Ishikawa (cell line): ENCODE data around the gene SPATA7.

Experiments
- CEBPB ChIP-seq: IDR thresholded peaks from 2 replicates; pipeline ENCODE4 v1.6.1; 2012
- CREB1 ChIP-seq: IDR thresholded peaks from 2 replicates; pipeline ENCODE4 v1.6.1; 2012; ENCODE audit warnings: low read depth
- EP300 ChIP-seq: IDR thresholded peaks from 2 replicates; pipeline ENCODE4 v1.6.1; 2012; ENCODE audit warnings: borderline replicate concordance
- FOXM1 ChIP-seq: IDR thresholded peaks from 2 replicates; pipeline ENCODE4 v1.6.1; 2012; ENCODE audit warnings: low read depth, borderline replicate concordance
- REST ChIP-seq: IDR thresholded peaks from 2 replicates; pipeline ENCODE4 v1.6.1; 2012; ENCODE audit warnings: low read depth, mild to moderate bottlenecking
- TAF1 ChIP-seq: IDR thresholded peaks from 2 replicates; pipeline ENCODE4 v1.6.1; 2012; ENCODE audit warnings: low read depth, mild to moderate bottlenecking

DNA sequence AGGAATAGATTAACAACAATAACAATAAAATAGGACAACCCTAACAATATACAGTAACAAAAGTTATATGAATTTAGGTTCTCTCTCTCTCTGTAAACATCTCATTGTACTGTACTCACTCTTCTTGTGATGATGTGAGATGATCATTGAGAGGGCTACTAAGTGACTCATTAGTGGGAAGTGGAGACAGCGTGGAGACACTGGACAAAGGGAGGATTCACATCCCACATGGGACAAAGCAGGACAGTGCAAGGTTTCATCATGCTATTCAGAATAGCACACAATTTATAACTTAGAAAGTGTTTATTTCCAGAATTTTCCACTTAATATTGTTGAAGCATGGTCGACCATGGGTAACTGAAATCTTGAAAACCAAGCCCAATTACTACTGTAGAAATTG is 26.0 kb upstream of the SPATA7 start:
- TF ChIP-seq CREB1 (no peak), TAF1 (no peak), FOXM1 (no peak), EP300 (no peak), REST (no peak), CEBPB (no peak)
